Activated T-cell treated with anti-CD3 and anti-CD28 coated beads for 24 hours (primary cell): ENCODE data around the gene STAT3.
A peak's percentile ranks its signal among the peaks of the same experiment; 100 is the strongest.
"Not testable (repeated sequence)": the region's sequence is repeated elsewhere in the genome, so short reads cannot be mapped to it uniquely, and the experiment has no call there.

Source experiments
- DNase-seq: peaks from one replicate; pipeline ENCODE4 v3.0.0-alpha.2; 2020; ENCODE audit warnings: low read depth

The STAT3 gene

DNA sequence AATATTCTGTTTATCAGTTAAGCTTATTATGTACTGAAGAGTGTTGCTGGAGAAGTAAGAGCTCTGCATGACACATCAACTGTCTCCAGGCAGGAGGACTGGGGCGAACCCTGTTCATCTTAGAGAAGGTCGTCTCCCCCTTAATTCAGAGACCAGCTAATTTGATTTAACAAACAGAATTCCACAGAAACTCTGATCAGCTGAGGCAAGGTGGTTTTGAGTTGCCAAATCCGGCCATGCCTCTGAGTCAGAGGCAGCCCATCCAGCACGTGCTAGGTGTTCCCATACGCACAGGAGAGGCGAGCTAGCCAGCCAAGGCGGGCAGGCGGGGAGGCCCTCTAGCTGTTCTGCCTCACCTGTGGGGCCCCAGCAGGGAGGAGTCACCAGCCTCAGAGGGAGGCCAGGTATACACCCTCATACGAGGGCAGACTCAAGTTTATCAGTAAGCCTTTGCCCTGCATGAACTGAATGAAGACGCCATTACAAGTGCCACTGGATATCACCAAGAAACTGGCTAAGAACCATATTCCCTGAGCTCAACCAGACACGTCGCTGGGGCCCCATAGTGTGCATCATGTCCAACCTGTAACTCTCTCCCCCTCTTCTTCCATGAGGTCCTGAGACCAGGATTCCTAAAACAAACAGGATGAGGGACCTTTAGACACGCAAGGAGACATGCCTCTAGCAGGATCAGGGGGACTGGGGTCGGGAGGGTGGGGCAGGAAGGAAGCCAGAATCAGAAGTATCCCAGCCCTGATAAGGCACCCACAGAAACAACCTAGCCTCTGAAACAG, 74.3 kb downstream of the STAT3 start:
- DNase-seq: no peak

GRCh38 chr17:42313389-42313772, 74.9 kb downstream of the STAT3 start:
- no peak for DNase-seq

GRCh38 chr17:42312285-42313130, 75.7 kb downstream of the STAT3 start:
- peak; percentile 70 for DNase-seq

- DNase-seq: no peak
Observed at GRCh38 chr17:42312035-42312284, 76.3 kb downstream of the STAT3 start.

DNA sequence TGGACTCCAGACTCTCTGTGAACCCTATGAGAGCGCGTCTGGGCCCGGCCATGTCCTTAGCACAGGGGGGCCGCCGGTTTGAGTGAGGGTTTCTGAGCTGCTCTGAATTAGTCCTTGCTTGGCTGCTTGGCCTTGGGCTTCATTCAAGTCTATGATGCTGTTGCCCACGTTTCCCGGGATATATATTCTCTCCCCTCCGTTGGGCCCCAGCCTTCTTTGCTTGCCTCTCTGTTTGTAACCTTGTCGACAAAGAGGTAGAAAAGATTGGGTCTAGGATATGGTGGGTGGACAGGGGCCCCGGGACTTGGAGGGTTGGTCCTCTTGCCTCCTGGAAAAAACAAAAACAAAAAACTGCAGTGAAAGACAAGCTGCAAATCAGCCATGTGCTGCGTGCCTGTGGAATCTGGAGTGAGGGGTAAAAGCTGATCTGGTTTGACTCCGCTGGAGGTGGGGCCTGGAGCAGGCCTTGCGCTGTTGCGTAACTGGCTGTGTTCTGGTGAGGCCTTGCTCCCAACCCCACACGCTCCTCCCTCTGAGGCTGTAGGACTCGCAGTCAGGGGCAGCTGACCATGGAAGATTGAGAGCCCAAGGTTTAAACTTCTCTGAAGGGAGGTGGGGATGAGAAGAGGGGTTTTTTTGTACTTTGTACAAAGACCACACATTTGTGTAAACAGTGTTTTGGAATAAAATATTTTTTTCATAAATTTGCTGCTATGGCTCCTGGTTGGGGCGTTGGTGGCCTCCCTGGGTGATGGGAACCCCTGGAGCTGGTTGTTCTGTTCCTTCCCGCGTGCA, 76.8 kb downstream of the STAT3 start:
- DNase-seq: no peak

- no peak for DNase-seq
Observed at GRCh38 chr17:42310787-42311215, 77.4 kb downstream of the STAT3 start.

- no peak for DNase-seq
Observed at GRCh38 chr17:42309986-42310786, 78.1 kb downstream of the STAT3 start.

DNA sequence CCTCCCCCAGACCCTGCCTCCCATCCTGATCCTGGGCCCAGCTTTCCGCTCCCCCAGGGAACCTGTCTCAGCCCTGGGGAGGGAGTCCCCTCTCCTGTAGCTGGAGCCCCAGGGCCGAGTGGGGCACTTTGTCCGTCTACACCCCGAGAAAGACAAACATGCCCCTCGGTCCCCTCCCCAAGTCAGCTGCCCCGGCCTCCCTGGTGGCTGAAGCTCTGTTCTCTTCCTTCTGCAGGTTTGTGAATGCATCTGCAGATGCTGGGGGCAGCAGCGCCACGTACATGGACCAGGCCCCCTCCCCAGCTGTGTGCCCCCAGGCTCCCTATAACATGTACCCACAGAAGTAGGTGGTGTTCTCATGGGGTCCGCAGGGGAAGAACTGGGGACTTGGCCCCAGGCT, 79.1 kb downstream of the STAT3 start:
- DNase-seq: no peak

DNA sequence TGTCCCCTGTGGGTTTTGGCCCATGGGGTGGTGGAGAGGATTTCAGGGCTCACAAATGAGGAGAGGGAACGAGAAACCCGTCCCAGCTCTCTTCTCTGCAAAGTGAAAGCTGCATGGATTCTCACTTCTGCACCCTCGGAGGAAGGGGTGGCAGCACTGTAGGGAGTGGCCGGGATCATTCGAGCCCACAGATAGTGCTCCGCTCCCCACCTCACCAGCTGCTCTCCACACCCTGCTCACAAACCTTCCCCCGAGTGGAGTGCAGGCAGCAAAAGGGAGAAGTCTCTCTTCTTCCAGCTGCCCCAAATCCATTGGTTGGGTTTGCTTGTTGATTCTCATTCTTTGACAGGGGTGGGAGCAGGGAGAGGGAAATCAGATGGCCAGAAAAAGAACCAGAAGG, 79.8 kb downstream of the STAT3 start:
- DNase-seq: no peak

DNA sequence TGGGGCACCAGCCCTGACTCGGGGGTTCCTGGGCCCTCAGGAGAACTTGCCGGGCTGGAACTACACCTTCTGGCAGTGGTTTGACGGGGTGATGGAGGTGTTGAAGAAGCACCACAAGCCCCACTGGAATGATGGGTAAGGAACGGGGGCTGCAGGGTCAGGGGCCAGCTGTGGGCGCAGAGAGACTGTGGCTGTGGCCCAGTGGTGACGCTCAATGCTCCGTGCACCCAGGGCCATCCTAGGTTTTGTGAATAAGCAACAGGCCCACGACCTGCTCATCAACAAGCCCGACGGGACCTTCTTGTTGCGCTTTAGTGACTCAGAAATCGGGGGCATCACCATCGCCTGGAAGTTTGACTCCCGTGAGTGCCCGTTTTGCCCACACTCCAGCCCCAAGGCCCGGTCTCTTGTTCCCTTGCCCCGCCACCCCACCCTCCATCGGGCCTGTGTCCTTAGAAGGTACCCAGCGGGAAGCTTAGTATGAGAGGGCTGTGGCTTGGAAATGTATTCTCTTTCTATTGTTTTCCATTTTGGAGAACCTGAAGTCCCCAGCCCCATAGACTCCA, 80.8 kb downstream of the STAT3 start:
- DNase-seq: no peak

DNA sequence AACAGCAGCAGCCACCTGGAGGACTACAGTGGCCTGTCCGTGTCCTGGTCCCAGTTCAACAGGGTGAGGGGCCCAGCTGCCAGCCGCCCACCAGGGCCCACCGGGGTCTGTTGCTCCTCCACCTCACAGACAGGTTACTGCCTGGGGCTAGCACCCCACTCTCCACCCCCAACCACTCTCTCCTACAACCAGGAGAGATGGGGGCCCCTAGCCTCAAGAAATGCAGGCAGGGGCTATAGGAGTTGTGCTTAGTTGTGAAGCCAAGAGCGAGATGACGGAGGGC, 81.9 kb downstream of the STAT3 start:
- DNase-seq: no peak

DNA sequence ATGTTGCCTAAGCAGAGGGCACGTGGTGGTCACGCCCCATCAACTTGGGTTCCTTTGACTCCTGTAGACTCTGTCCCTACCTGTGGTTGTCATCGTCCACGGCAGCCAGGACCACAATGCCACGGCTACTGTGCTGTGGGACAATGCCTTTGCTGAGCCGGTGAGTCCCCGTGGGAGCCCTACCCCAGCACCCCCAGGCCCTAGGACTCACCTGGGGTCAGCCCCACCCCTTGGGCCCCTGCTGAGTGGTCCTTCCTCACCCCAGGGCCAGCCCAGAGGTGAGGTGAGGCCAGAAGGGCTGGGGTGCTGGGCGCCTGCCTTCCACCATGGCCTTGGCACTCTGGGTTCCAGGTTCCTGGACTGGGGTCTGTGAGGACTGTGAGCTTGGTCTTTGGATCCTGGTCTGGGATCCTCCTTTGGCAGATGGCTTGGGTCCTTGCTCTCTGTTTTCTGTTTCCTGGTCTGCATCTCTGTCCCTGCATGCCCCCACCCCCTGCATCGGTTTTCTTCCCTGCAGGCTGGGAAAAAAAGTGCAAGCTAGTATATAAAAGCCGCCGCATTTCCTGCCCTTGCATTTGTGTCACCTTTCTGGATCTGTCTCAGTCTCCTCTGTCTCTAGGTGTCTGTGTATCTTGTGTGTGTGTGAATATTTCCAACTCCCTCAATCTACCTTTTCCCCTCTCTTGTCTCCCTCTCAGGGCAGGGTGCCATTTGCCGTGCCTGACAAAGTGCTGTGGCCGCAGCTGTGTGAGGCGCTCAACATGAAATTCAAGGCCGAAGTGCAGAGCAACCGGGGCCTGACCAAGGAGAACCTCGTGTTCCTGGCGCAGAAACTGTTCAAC, 82.5 kb downstream of the STAT3 start:
- DNase-seq: no peak

DNA sequence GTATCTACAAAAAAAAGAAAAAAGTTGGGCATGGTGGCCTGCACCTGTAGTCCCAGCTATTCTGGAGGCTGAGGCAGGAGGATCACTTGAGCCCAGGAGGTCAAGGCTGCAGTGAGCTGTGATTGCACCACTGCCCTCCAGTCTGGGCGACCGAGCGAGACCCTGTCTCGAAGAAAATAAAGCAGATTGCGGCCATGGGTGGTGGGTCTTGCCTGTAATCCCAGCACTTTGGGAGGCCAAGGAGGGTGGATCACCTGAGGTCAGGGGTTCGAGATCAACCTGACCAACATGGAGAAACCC, 83.3 kb downstream of the STAT3 start:
- DNase-seq: not testable (repeated sequence)

- DNase-seq: no peak
Observed at GRCh38 chr17:42304187-42305030, 83.8 kb downstream of the STAT3 start.

DNA sequence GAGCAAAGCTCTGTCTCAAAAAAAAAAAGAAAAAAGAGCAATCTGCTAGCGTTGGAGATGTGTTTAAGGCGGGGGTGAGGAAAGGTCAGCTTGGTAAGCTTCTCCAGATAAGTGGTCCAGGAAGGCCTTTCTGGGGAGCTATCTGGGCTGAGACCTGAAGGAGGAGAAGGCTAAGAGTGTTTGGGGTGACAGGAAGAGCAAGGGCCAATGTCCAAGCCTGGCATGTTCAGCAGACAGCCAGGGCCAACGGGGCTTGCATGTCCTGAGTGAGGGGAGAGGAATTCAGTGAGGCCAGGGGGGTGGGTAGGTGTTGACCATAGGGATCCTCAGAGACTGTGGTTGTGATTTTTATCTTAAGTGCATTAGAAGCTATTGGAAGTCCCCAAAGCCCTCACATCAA, 84.5 kb downstream of the STAT3 start:
- no peak for DNase-seq

DNA sequence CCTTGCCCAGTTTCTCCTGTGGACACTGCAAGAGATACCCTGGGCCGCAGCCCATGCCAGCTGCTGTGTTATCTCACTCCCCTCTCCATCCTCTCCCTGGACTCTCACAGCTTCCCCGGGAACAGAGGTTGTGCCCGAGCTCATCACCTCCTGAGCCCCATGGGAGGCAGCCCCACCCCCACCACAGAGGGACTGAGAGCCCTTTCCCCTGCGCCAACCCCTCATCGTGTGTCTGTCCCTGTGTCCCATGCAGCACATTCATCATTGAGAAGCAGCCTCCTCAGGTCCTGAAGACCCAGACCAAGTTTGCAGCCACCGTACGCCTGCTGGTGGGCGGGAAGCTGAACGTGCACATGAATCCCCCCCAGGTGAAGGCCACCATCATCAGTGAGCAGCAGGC, 87.2 kb downstream of the STAT3 start:
- no peak for DNase-seq

DNA sequence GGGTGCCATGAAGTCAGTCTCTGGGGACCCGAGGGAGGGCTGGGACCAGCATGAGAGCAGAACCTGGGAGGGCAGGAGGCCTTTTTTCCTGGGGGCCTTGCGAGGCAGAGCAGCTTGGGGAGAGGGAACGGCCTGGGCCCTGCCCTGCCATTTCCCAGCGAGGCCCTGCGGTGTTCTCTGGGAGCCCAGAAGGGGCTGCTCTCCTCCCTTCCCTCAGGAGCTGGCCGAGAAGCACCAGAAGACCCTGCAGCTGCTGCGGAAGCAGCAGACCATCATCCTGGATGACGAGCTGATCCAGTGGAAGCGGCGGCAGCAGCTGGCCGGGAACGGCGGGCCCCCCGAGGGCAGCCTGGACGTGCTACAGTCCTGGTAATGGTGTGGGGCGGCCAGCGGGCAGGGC, 88.3 kb downstream of the STAT3 start:
- not testable (repeated sequence) for DNase-seq

DNA sequence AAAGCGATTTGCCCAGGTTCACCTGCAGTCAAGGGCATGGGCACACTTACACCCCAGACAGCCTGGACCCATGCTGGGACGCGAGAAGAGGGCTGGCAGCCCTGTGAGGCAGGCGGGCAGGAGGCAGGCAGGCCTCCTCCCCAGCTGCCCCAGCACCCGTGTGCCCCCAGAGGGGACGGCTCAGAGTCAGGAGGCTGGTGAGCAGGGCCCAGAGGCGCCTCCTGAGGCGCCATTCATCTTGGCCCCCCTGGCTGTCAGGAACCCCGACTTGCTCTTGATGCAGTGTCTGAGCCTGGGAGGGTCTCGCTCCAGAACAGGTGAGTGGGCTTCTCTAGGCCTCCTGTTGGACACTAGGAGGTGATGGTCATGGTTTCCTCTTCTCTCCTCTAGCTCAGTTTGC, 88.9 kb downstream of the STAT3 start:
- not testable (repeated sequence) for DNase-seq

DNA sequence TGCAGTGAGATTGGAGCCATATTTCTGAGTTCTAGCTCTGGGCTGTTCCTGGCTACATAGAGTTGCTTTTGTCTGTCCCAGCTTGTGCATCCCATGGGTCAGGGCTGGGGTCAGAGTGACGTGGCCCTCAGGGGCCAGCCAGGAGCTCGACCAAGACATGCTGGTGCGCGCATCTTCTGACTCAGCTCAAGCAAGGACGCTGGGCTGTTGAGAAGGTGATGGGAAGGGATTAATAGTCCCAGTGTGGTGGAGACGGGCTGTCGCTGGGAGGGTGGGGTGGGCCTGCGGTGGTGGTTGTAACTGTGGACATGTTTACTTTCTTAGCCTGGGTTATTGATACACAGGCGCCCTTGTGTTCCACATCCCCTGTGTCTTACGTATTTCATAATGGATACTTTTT, 90.5 kb downstream of the STAT3 start:
- not testable (repeated sequence) for DNase-seq

- DNase-seq: no peak
Observed at GRCh38 chr17:42296012-42296411, 92.2 kb downstream of the STAT3 start.
